SIG-M5 treated with dmso at 0.1 percent for 504 hours (cell line): ENCODE data around the gene MECP2.

Experiments used
- DNase-seq: peaks from one replicate; lab custom pipeline; 2025; ENCODE audit not compliant: unreplicated experiment; lab: John Stamatoyannopoulos, UW

Gene MECP2

GRCh38 chrX:154064637-154065435 lies 32.7 kb downstream of the MECP2 start:
- no peak for DNase-seq

DNA sequence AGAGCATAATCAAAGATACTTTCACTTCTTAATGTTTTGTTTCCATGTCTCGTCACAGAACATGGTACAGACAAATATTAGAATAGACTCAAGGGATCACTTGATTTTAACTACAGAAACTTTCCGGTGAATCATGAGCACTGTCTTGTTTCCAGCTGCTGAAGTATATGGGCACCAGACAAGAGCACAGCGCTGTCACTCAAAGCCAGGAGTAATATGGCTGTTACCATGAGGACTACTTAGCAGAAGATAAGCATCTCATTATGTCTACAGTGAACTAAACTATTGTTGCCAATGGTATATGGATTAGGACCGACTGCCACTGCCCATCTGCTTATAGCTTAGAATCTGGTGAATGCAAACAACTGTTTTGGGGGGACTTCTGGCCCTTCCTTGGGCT lies 34.3 kb downstream of the MECP2 start:
- DNase-seq: no peak

GRCh38 chrX:154061801-154062200 lies 35.7 kb downstream of the MECP2 start:
- DNase-seq: no peak

GRCh38 chrX:154059729-154060245 lies 37.7 kb downstream of the MECP2 start:
- no peak for DNase-seq

GRCh38 chrX:154059231-154059630 lies 38.3 kb downstream of the MECP2 start:
- no peak for DNase-seq

GRCh38 chrX:154058214-154058997 lies 39.1 kb downstream of the MECP2 start:
- no peak for DNase-seq

DNA sequence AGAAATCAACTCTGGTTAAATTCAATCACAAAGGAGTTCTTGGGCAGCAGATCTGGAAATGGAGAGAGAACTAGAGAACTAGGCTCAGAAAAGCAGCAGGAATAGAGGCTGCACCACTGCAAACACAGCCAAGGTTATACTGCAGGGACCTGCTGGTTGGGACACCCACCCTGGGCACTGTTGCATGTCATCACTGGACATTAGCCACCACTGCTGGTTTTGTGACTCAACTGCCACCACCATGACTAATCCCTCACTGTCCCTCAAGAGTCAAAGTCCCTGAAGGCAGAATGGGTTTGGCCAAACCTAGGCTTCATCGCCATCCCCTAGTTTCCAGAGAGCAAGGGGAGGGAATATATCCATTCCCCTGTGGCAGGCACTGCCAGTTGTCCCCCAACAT lies 39.7 kb downstream of the MECP2 start:
- DNase-seq: no peak

GRCh38 chrX:154056770-154057241 lies 40.7 kb downstream of the MECP2 start:
- DNase-seq: peak; percentile 27

DNA sequence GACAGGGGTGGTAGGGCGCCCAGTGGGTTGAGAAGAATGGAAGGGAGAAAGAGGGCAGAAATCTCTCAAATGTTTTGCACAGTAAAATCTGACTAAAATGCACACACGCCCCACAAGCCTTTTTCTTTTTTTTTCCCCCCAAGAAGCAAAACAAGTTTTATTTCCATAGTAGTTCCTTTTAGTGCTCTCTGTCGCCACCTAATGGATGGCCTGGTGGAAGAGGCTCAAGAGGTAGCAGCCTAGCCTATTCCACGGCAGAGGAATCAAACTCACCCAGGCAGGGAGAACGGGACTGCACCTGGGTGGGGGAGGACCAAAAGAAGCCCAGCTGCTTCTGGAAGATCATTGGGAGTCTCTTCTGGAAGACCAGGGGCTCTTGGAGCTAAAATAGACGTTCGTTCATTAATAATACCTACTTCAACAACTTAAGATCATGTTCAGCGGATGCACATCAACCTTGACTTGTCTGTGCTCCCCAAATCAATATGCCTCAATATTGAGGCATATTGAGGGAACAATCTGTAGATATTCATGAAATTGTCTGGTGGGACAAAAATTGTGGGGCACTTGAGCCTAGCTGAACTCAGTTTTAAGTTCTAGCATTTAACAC lies 46.2 kb downstream of the MECP2 start:
- DNase-seq: peak; percentile 41

- no peak for DNase-seq
Measured at GRCh38 chrX:154050113-154050495, 47.4 kb downstream of the MECP2 start.

DNA sequence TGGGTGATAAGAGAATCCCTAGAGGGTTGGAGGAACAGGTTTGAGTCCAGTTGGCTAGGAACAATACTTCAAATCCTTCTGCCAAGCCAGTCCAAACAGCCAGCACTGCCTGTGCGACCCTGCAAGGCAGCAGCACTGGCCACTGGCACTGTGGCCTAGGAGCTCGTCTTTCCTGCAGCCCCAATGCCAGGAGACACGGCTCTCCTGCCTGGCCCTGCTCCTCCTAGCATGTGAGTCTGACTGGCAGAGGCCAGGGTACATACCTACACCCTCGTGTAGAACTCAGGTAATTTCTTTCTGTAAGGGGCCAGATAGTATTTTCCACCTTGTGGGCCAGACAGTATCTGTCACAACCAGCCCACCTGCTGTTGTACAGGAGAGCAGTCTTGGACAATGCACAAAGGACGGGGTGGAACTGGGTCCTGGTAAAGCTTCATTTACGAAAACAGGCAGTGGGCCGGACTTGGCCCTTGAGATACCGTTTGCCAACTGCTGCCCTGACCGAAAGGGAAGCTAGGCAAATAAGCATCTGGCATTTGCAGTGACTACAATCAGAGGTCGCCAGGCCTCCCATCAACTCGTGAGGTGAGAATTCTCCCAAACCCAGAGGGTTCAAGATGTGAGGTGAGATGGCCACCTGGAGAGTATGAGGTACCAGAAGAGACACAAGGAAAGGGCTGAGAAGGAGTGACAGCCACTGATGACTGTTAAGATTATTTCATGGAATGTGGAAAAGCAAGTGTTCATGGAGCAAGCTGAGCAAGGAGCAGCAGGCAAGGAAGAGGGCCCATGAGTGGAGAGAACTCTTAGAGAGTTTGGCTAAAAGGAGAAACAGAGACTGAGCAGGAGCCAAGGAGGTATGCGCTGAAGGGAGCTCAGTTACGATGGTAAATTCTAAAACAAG lies 48.1 kb downstream of the MECP2 start:
- DNase-seq: no peak

DNA sequence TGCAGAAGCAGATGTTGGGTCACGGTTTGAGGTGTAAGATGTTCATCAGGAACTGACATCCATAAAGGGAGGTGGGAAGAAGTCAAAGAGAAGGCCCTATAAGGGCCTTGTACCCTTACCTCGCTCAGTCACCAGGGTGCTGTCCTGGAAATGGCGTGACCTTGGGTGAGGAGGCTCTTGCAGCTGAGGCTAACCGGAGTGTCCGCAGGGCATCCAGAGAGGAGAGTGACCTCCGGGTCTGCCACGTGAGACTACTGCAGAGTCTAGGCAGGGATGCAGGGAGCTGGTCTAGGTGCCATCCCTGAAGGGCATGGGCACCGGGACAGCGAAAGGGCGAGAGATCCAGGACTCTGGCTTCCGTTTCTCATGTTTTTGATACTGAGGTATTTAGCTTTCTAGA lies 49.1 kb downstream of the MECP2 start:
- DNase-seq: no peak

- no peak for DNase-seq
Measured at GRCh38 chrX:154046940-154047610, 50.4 kb downstream of the MECP2 start.

DNA sequence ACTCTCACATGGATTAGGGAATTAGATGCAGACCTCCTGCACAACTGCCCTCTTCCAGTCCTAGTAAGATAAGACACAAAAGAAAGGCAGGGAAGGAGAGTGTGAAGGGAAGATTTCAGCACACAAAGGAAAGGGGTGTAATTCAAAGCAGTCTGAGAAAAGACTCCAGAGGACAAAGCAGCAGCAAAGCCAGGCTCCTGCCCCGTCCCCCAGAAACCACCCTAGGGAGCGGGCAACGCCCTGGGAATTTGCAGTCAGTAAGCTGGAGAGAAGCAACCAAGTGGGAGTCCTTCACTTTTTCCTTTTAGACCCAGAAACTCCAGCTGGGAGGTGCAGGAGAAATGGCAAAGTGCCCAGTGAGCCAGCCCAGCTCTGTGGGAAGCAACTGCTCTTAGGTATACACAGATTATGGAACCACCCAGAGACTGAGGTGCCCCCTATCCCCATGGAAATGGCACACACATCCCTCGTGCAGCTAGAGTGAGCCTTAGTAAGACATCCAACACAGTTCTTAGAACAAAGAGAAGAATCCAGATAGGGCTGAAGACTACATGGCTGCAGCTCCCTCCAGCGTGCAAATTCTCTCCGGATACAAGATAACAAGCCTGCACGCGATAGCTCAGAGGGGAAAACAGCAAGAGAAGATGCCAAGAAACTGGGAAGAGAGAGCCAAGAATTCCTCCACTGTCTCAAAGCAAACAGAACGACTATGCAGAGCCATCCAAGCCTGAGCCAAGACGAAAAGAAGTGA lies 51.3 kb downstream of the MECP2 start:
- DNase-seq: no peak

DNA sequence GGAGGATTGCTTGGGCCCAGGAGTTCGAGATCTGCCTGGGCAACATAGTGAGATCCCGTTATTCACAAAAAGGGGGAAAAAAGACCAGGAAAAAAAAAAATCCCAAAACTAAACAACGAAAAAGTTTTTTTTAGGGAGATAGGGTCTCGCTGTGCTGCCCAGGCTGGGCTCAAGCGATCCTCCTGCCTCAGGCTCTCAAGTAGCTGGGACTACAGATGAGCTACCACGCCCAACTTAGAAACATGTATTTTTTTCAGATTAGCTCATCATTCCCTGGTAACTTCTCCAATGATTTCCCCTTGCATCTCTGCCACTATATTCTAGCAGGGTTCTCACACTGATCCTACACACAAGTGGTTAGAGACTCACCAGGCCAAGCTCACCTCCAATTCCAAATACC lies 53.4 kb downstream of the MECP2 start:
- no peak for DNase-seq

DNA sequence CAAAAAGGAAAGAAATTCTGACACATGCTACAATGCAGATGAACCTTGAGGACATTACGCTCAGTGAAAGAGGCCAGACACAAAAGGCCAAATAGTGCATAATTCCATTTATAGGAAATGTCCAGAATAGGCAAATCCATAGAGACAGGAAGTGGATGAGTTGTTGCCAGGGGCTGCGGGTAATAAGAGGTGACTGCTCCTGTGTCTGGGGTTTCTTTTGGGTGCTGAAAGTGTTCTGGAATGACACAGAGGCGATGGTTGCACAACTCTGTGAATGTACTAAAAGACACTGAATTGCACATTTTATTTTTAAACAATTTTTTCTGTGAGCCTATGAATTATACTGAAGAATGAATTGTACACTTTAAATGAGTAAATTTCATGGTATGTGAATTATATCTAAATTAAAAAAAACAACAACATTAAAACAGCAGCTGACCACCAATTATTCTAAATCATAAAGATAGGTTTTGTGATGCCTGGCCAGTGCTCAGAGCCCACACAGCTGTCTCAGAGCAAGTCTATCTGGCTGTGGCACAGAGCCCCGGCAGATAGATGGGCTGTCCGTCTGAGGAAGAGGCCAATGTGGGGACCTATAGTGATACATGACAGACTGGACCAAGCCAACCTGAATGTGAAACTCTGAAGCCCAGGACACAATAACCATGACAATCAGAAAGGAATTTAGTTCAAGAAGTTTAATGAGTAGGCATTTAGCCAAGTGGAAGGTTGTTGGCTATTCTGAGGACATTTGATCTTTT lies 54.3 kb downstream of the MECP2 start:
- DNase-seq: peak; percentile 29

- no peak for DNase-seq
Measured at GRCh38 chrX:154040863-154041262, 56.7 kb downstream of the MECP2 start.

DNA sequence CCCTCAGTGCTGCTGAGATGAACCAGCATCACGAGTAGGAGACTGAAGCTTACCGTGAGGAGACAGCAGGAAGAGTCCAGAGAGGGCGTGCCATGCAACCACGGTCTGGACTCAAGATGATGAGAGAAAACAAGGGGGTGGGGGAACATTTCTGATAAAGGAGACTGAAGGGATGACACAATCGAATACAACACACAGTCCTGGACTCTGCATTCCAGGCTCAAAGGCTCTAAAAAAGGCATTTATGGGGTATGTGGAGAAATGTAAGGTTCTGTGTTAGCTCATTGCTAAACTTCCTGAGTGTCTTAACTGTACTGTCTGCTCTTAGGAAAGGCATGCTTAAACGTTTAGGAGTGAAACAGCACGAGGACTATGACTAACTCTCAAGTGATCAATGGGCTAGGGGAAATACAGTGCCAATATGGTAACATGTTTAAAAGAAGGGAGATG lies 57.2 kb downstream of the MECP2 start:
- DNase-seq: peak; percentile 92

DNA sequence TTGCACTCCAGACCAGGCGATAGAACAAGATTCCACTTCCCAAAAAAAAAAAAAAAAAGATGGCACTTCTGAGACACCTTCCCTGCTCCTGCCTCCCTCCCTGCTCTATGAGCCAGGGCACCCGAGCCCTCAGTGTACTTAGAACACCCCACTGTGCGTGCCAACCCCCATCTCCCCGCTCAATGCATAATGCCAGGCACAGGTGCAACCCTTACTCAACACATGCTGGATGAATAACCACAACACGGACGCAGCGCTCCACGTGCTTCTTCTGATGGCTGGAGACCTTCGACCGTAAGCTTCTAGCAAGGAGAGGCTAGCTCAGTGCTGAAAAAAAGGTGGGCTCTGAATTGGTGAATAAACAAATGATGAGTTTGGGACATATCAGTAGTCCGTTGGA lies 57.9 kb downstream of the MECP2 start:
- no peak for DNase-seq
